HG02870 (cell line): ENCODE data around the gene RPN2.

ENCODE experiments used
- ATAC-seq: cut with Tn5 transposase; IDR thresholded peaks from one replicate; pipeline ENCODE4 v1.9.1; 2021; ENCODE audit warnings: mild to moderate bottlenecking, moderate library complexity; ENCODE audit not compliant: unreplicated experiment

Gene RPN2

DNA sequence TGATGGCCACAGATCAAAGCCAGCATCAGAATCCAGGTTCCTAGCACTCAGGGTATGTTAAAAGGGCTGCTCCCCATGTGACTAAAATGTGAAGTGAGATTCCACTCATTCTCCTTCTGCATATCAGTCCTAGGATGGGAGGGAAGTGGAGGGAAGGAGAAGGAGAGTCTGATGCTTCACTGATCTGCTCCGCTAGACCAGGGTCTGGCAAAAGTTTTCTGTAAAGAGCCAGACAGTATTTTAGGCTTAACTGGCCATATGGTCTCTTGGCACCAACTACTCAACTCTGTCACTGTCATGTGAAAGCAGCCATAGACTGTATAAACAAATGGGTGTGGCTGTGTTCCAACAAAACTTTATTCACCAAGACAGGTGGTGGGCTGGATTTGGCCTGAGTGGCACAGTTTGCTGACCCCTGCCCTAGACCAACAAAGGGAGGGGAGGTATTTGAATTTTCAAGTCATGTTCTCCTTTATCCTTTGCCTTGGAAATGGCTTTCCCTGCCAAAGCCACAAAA is 59.9 kb downstream of the RPN2 start:
- no peak for ATAC-seq

DNA sequence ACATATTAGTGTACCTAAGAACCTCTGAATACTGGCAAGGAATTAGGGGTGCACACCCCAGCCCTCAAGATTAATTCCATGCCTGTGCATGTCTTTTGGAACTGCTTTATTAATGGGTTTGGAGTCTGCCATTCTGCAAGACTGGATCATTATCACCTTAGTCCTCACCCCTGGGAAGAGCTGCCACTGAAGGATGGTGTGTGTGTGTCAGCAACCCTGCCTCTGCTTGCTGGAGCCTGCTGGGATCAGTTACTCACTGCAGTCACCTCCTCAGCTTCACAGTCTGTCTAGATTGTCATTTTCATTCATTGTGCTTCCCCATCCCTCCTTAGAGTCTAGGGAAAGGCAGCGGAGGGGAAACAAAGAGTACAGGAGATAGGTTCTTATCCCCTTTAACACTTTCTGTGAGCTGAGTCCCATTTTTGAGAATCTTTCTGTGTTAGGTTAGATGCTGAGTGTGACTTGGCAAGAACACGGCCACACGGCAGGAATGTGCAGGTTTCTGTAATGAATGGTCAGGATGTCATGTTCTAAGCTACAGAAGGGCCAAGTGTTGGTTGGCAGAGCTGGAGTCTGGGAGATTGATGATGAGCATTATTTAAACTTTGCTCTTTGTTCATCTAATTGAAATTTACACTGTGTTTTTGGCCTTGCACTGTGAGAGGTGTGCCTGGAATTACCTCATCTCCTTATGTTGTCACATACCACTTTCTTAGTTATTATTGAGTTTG is 61.4 kb downstream of the RPN2 start:
- ATAC-seq = no peak

DNA sequence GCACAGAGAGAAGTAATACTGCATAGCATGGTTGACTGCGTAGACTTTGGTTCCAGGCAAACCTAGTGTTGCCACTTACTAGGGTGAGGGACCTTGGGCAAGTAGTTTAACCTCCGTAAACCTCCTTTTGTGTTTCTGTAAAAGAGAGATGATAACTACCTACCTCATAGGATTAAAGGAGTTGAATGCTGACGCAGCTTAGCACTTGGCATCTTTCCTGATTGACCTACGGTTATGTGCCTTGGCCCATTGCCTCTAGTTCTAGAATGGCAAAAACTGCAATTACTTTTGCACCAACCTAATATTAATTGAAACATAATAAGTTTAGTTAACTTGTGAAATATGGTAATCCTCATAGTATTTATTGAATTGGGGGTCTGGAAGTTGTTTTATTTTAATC is 63.4 kb downstream of the RPN2 start:
- ATAC-seq = no peak

DNA sequence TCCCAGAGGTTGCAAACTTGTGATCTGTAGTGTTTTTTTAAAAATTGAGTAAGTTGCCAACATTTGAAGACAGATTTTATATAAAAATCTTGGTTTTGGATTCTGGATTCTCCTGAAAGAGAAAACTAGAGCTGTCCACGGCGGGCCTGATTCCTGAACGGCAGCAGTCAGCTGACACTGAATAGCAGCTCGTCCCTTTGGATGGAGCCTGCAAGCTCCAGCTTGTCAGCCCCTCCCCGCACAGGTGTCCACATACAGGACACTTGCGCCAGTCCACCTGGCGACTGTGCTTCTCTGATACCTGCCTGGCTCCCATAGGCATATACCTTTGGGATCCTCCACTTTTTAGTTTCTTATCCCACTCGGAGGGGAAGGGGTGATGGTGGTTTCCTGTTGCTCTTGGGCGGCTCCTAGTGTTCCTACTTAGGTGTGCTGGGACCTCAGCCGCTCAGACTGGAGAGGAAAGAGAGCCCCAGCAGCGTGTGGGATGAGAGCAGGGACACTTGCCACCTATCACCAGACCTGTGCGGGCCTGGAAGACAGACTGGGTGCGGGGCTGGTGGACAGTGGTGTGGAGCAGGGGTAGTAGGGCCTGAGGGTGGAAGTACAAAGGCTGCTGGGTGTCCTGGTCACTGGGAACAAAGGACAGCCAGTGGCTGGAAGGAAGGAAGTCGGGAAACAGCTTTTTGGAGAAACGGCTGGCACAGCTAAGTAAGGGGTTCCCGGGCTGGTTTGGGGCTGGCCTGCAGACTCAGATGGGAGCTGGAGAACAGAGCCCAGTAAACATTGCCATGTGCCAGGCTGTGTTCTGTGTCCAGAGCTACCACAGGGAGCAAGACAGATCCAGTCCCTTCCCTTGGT is 64.2 kb downstream of the RPN2 start:
- ATAC-seq = no peak

DNA sequence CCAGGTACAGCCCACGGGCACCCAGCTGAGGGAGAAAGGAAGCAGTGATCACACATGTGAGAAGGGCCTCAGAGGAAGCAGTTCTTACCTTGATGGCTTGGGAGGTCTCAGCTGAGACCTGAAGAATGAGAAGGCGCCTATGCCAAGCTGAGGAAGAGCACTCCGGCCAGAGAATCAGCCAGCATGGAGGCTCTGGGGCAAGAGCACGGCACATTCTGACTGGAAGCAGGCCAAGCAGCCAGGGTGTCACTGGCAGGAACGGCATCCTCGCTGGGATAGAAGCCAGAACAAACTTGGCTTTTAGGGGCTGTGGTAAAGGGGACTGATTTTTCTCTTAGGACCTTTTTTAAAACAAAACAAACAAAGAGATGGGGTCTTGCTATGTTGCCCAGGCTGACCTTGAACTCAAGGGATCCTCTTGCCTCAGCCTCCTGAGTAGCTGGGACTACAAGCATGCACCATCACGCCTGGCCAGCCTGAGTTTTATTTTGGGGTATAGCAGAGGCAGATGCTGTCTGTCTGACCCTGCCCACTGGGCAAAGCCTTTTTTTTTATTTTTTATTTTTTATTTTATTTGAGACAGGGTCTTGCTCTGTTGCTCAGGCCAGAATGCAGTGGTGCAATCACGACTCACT is 64.9 kb downstream of the RPN2 start:
- ATAC-seq = no peak

DNA sequence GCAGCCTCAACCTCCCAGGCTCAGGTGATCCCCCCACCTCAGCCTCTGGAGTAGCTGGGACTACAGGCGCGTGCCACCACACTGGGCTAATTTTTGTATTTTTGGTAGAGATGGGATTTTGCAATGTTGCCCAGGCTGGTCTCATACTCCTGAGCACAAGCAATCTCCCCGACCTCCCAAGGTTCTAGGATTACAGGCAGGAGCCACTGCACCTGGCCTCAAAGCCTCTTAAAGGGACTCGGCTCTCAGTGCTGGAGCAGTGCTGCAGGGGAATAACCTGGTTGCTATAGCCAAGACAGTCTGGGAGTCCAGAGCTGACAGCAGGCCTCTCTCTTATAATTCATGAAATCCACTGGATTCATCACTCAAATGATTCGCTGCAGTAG is 65.4 kb downstream of the RPN2 start:
- ATAC-seq = no peak

DNA sequence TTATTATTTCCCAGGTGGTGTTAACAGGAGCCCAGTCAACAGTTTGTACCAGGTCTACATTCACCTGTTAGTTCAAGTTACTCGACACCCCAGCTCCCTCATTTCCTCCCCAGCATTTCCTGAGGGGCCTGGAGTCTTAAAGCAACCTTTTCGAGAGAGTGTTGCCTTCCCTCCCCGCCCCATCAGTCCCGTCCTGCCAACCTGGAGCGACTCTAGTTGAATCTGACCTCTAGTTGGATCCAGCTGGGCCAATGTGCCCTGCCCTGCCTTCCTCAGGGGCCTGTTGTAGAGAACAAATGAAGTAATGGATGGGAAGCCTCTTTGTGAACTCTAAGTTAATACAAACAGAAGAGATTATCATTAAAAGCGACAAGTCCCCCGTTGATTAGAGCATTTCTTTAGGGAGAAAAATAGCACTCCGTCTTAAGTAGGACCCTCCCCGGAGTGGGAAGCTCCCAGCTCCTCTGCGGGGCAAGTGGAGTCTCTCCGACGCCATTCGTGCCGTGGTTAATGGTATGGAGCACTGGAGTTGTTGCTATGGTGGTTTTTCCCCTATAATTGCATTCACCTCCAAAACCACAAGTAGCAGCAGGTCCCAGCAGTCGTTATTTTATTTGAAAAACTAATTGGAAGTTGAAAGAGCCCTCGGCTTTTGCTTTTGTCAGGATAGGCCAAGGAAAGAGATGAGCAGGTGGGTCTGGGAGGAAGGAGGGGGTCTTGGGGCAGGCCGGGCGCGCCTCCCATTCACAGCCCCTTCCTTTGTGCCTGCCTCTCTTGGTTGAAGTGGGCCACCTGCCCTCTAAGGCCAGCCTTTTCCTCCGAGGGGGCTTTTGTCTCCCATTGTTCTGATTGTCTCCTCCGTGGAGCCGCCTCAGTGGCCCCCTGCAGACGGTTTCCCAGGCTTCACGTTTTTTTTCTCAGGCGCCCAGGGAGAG is 66.4 kb downstream of the RPN2 start:
- no peak for ATAC-seq

DNA sequence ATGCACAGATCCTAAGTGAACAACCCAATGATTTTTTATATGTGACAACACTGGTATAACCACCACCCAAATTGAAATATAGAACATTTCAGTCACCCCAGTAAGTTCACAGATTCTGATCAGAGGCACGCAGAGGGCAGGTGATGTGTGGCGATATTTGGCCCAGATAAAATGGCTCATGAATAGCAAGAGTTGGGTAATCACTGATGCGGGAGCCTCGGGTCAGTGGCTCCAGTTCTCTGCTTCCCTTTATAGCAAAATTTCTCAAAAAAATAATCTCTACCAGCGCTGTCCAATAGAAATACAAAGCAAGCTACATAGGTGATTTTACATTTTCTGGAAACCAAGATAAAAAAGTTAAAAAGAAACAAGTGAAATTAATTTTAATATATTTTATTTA is 67.6 kb downstream of the RPN2 start:
- no peak for ATAC-seq

DNA sequence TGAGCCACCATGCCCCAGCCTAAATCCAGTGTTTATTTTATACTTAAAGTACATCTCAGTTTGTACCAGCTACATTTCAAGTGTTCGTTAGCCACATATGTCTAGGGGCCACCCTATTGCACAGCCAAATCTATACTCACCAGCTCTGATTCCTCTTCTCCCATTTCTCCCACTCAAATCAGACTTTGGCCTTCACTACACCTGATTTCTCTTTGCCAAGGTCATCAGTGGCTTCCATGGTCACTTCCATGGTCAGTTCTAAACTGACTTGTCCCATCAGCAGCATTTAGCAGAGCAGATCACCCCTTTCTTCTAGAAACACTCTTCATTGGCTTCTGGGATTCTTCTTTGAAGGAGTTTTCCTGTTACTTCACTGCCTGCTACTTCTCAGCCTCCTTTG is 68.4 kb downstream of the RPN2 start:
- no peak for ATAC-seq

DNA sequence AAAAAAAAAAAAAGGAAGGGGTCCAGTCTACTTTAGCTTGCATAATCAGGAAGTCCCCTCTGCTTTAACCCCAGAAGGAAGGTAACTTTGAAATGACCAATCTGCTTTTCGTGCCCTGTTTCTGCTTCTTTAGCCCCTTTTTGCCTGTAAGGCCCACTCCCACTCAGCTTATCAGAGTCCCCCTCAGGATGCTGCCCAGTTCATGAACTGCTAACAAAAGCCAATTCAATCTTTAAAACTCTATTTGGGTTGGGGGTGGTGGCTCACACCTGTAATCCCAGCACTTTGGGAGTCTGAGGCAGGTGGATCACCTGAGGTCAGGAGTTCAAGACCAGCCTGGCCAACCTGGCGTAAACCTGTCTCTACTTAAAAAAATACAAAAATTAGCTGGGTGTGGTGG is 70.2 kb downstream of the RPN2 start:
- no peak for ATAC-seq

DNA sequence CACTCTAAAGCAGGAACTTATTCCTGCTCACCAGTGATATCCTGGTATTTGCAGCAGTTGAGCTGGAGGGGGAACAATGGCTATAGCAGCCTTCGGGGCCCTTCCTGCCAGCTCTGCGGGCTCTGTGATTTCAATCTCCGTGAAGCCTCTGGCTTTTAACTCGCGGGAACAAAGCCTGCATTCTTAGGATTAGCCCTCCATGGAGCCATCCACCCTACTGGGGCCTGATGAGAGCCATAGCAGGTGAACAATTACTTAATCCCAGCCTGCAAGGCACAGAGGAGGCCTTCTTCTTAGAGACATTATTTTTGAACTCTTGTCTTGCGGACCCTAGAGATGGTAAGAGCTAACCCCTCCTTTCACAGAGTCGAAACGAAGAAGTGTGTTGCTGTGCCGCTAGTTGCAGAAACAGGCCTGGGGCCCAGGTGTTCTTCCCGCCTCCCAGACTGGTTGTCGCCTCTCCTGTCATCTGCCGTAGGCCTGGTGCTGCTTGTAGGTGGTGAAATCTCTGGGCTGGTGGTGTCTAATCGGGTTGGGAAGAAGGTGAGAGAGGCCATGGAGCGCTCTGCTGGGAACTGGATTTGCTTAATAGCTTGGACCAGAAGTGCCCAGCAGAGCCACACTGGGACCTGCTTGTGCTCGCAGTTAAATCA is 72.8 kb downstream of the RPN2 start:
- no peak for ATAC-seq

DNA sequence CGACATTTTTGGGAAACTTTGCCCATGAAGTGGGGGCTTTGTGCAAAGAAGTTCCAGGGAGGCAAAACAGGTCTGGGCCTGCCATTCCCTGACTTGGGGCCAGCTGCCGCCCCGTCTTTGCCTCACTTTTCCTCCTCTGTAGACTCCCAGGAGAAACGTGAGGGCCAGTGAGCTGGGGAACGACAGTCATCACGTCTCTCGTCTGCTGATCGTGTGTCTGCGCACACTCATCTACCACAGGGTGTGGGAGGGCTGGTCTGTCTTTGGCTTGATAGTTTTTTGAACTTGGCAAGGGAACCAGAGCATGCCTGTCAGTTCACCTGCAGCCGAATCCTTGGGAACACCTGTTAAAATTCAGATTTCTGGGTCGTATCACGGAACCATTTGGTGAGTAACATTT is 74.0 kb downstream of the RPN2 start:
- ATAC-seq = no peak

DNA sequence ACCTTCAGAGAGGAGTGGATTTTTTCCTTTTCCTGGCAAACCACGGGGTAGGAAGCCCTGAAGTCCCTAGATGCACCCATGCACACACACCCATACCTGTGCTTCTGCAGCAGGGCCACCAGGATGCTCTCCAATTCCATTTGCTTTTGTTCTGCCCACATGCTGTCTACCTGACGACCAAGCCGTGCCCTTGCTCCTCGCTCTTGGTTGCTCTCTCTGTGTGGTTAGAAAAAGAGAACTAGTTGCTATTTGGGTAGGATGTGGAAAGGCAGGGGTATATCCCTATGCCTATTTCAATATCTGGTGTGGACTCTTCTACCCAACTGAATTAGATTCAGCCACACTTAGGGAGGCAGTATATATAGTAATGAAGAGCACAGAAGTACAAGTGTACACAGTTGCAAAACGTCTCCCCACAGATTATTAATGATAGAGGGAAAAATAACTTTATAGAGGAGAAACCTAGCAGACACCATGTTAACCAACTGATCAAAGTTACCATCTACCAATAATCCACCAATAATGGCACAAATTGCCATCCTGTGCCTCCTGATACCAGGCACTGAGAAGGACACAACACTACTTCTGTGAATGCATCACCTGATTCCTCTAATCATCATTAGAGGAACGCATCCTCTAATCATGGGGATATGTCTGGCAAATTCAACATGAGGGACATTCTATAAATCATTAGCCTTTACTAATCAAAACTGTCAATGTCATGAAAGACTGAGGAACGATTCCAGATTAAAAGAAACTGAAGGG is 75.2 kb downstream of the RPN2 start:
- no peak for ATAC-seq

DNA sequence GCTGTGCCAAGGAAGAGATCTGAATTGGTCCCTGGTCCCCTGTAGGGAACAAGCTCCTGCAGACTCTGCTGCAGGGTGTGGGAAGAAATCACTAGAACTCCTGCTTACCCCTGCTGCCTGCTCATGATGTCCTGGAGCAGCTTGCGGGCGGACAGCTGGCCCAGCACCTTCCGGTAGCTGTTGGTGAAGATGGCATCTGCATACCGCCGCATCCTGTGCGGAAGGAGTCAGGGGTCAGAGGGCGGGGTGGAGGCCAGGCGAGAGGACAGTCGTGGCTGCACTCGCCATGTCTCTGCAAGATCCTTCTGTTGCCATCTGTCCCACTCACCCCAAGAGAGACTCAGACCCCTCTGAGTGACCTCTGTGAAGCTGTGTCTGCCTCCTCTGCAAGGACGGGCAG is 77.2 kb downstream of the RPN2 start:
- no peak for ATAC-seq

DNA sequence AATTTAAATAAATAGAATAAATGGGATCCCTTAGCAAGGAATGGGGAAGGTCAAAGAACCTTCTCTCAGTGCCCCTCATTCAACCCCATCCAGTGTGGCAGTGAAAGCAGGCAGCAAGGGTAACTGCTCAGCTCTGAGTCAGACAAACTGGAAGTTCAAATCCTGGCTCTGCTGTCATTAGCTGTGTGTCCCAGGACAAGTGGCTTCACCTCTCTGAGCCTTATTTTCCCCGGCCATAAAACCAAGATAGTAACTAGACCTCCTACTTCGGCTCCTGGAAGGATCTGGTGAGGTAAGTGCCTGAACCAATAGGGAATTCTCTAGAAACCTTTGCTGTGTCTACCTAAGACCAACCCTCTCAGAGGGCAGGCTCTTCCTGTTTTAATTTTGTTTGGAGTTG is 78.4 kb downstream of the RPN2 start:
- ATAC-seq = no peak

DNA sequence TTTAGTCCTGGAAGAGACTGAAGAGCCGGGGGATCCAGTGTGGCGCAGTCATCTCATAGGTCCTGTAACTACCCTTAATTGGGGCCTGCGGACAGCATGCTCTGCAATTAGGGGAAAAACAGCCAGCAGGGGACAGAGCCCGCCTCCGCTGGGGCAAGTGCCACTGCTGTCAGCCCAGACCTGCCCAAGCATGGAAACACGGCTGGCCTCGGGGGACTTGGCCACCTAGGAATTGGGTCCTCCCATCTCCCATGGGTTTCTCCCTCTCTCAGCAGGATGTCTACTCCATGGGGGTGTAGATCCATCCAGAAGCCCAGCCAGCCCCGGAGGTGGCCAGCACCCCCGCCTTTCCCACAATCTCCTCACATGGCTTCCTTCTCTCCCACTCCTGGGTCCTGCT is 78.9 kb downstream of the RPN2 start:
- ATAC-seq = no peak

DNA sequence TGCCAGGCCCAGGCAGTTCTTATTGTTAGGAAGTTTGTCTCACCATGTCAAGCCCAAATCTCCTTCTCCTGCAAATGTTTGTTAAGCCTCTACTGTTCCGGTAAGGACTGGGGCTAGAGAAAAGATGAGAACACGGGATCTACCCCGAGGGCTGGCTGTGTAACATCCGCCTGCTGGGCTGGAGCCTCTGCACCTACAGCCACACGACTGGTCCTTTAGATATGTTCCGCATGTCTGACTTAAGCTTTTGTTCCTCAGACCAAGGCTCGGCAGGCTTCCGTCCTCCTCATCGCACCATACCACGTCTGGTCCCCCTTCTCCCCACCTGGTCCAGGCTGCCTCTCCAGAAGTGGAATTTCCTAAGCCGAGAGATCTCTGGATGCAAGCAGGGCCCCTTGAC is 79.9 kb downstream of the RPN2 start:
- ATAC-seq = no peak

DNA sequence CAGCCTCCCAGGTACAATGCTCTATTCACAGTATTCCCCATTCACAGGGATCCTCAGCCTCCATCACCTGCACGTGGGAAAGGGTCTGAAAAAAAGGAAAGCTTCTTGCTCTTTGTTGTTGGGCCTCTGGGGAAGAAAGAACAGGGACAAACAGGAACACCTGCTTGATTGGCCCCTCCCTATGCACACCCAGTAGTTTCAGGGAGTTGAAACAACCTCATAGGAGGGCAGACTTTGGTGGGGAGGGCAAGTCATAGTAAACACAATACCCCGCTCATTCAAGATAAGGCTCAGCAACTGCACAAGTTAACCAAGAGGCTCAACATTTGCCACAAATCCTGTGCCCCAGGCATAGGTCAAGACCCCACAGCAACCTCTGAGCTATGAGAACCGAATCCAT is 80.7 kb downstream of the RPN2 start:
- no peak for ATAC-seq

DNA sequence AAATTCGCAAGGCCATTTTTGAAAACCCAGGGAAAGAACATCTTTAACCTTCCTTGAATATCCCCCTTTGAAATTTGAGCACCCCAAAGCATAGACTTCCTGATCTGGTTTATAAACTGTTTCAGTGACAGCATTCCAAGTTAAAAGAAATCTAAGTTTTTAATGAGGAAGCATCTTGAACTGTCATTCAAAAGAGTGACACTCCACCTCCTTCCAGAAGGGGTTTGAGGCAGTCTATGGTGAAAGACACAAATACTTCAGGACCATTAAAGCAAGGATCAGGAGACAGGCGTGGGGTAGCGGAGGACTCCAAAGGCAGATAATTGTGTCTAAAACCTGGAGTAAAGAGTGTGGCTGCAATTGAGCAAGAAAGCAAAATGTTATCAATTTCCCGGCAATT is 81.8 kb downstream of the RPN2 start:
- no peak for ATAC-seq
